HL-60 (cell line): ENCODE results near the gene GPX3.

Experiments
- GABPA ChIP-seq: IDR thresholded peaks from 2 replicates; pipeline ENCODE4 v1.6.1; 2012; ENCODE audit warnings: low read depth
- POLR2AphosphoS5 ChIP-seq: IDR thresholded peaks from 2 replicates; pipeline ENCODE4 v1.6.1; 2012; ENCODE audit warnings: low read depth
- TF ChIP-seq, protein P1 (sequence below): IDR thresholded peaks from one replicate; pipeline ENCODE4 v1.5.1; 2011; ENCODE audit warnings: low read length, control low read depth, inconsistent platforms; ENCODE audit not compliant: insufficient read depth

- TF ChIP-seq, protein P1, sequence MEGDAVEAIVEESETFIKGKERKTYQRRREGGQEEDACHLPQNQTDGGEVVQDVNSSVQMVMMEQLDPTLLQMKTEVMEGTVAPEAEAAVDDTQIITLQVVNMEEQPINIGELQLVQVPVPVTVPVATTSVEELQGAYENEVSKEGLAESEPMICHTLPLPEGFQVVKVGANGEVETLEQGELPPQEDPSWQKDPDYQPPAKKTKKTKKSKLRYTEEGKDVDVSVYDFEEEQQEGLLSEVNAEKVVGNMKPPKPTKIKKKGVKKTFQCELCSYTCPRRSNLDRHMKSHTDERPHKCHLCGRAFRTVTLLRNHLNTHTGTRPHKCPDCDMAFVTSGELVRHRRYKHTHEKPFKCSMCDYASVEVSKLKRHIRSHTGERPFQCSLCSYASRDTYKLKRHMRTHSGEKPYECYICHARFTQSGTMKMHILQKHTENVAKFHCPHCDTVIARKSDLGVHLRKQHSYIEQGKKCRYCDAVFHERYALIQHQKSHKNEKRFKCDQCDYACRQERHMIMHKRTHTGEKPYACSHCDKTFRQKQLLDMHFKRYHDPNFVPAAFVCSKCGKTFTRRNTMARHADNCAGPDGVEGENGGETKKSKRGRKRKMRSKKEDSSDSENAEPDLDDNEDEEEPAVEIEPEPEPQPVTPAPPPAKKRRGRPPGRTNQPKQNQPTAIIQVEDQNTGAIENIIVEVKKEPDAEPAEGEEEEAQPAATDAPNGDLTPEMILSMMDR = no peak
- no peak for TF ChIP-seq POLR2AphosphoS5
- no peak for TF ChIP-seq GABPA
Observed at GRCh38 chr5:151014680-151015343, 5.6 kb upstream of the GPX3 start.
